Upper lobe of left lung (tissue), 4 donors: ENCODE measurements around the gene HSPG2.

Source experiments
- CTCF ChIP-seq, 6 experiments: fragments of 450-650 bp in 4 of 6; fragments of 200-600 bp in 2 of 6; sonication (generic) in 2 of 6; IDR thresholded peaks; one replicate each; pipeline ENCODE4 v1.5.1; 2016 to 2019; ENCODE audit warnings: antibody characterized with exemption in 6 of 6
- EP300 ChIP-seq, 4 donors: sonication (generic); formaldehyde crosslinking; IDR thresholded peaks; one replicate each; pipeline ENCODE4 v1.5.1; 2017; ENCODE audit warnings: antibody characterized with exemption in 4 of 4, control low read depth in 2 of 4
- POLR2A ChIP-seq, 4 donors: fragments of 450-650 bp; IDR thresholded peaks; one replicate each; pipeline ENCODE4 v1.5.1; 2016 to 2017; ENCODE audit warnings: antibody characterized with exemption in 4 of 4, mild to moderate bottlenecking in 2 of 4
- POLR2AphosphoS5 ChIP-seq, 2 donors: sonication (generic); formaldehyde crosslinking; IDR thresholded peaks; one replicate each; pipeline ENCODE4 v1.5.1; 2017; ENCODE audit warnings: antibody characterized with exemption in 2 of 2

- TF ChIP-seq POLR2A (IDR thresholded peaks at IDR 0.05) (peak in 1 of 4 donors; percentile 18), CTCF (IDR thresholded peaks at IDR 0.05) (no peak), POLR2AphosphoS5 (IDR thresholded peaks at IDR 0.05) (peak in 1 of 2 donors; percentile 18), EP300 (IDR thresholded peaks at IDR 0.05) (no peak)
Measured at GRCh38 chr1:21935891-21936365, 1.2 kb downstream of the HSPG2 start.
